GM19351 (cell line): Measurements from ENCODE around the gene ARID4B.
A peak's percentile ranks its signal among the peaks of the same experiment; 100 is the strongest.
"Not testable (repeated sequence)": the region's sequence is repeated elsewhere in the genome, so short reads cannot be mapped to it uniquely, and the experiment has no call there.

ENCODE experiments used
- ATAC-seq: cut with Tn5 transposase; IDR thresholded peaks from one replicate; pipeline ENCODE4 v1.9.1; 2021; ENCODE audit warnings: mild to moderate bottlenecking, moderate library complexity; ENCODE audit not compliant: unreplicated experiment

The ARID4B gene

DNA sequence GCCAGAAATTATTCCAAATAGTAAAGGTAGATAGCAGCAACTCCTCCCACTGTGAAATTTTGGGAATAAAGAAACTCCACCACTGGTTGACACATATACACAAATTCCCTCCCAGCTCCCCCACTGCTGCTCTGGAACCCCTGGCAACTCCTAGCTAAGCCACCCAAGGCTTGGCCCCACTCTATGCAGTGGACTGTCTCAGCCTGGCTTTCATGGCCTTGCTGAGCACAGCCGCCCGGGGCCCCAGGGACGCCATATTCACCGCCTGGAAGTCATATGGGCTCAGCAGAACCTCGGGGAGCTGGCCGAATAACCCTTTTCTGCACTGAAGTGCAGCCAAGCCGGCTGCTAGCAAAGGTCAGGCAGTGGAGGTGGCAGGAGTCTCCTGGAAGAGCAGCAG lies 151.5 kb downstream of the ARID4B start:
- ATAC-seq, result no peak

DNA sequence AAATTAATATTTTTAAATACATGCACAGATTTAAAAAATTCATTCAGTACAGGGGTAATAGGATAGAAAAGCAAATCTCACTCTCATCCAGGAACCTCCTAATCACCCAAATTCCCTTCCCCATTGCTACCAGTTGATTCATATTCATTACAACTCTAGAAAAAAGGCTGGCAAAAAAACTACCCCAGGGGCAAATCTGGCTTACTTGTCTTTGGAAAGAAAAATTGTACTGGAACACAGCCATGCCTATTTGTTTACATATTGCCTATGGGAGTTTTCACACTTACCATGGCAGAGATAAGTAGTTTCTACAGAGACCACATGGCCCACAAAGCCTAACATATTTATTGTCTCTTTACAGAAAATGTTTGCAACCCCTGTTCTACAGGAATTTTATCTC lies 158.0 kb downstream of the ARID4B start:
- no peak for ATAC-seq

DNA sequence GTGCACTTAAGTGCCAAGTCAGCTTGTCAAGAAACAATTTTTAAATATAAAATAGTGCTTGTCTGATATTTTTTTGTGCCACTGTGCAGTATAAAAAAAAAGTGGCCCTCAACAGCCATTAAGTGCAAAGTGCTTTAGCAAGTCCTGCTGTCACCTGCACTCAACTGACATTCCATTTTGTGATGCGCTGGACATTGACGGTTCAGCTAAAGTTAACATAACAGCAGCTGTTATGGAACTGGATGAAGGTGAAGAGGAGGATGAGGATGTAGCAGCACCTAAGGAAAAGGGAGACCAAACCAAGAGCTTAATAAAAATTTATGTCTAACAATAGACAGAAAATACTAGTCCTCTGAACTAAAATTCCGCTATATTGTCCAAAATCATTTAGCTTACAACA lies 159.6 kb downstream of the ARID4B start:
- ATAC-seq, result no peak

DNA sequence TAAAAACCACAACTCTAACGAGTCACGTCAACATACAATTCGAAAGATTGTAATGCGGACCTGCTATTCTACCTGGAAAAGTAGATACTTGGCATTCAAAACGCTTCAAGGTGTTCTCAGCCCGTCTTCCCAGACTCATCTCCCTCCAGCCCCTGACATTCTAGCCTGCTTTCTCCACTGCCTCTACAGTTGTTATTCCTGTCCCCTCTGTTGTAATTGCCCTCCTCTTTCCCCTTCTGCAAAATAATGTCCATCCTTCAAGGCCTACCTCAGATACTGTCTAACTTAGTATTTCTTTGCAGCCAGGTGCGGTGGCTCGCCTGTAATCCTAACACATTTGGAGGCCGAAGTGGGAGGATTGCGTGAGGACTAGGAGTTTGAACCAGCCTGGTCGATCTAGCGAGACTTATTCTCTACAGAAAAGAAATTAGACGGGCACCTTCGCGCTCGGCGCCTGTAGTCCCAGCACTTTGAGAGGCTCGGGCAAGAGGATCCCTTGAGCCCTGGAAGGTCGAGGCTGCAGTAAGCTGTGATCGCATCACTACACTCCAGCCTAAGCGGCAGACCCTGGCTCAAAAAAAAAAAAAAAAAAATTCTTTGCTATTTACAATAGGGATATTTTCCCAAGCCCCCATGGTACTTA lies 166.2 kb downstream of the ARID4B start:
- ATAC-seq, result no peak

DNA sequence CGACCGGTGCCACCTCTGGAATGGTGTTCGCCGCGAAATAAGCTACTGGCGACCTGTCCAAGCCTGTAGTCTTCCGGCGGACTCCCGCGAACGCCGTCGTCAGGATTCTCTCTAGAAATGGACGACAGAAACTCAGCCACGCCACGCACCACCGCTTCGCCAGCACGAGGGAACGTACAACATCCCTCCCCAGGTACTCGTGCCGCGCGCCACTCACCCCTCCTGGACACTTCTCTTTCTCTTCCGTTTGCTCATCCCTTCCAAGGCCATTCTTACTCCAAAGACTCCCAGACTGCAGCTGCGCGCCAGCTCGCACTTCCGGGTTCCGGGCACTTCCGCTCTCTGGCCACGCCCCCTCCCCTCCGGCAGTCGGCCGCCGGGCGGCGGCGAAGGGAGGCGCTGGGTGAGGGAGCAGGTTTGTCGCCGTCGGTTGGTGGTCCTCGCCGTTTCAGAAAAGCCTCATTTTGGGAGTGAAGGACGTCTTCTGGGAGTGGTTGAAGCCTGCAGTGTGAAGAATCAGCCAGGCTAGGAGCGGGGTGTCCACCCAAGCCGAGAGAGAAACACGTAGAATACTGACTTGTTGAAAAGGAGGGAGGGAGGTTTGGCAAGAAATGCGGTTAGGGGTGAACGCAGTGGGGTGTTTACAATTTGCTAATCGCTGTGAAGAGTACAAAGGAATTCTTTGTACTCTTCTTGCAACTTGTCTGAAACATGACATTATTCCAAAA lies 166.9 kb downstream of the ARID4B start, which contains the start of gene RBM34:
TSS of gene RBM34 (minus strand) at position 294 of the 728 bp plus-strand sequence. CDS start at position 270, 24 bp downstream.
- ATAC-seq, result peak; percentile 90

DNA sequence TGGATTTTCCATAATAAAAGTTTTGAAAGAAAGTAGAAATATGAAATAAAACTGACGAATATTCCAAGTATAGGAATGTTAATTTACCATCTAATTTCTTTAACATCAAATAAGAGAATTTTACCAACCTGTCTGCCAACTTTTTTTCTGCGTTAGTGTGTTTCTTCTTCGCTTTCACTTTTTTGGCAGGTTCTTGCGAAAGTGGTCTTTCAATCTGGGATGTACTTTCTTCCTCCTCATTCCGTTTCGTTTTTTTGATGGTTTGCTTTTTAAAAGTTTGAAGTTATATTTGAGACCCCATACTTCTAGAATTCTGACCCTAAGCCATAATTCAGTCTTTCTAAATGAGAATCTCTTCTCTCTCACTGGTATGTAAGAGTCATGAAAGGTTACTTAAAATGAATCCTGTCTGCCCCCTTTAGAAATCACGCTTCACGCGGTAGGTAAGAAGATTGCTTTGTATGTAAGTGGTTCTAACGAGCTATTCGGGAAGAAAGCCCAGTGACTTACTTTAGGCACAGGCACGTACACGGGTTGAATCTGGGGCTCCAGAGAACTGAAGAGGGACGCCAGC lies 167.5 kb downstream of the ARID4B start:
- ATAC-seq, result peak; percentile 54

DNA sequence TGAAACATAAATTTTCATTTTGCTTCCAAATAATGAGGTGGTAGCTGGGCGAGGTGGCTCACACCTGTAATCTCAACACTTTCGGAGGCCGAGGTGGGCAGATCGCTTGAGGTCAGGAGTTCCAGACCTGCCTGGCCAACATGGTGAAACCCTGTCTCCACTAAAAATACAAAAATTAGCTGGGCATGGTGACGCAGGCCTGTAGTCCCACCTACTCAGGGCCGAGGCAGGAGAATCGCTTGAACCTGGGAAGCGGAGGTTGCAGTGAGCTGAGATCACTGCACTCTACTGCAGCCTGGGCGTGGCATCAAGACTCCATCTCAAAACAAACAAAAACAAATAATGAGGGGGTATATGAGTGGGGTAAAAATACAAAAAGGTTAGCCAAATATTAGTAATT lies 168.0 kb downstream of the ARID4B start:
- not testable (repeated sequence) for ATAC-seq

DNA sequence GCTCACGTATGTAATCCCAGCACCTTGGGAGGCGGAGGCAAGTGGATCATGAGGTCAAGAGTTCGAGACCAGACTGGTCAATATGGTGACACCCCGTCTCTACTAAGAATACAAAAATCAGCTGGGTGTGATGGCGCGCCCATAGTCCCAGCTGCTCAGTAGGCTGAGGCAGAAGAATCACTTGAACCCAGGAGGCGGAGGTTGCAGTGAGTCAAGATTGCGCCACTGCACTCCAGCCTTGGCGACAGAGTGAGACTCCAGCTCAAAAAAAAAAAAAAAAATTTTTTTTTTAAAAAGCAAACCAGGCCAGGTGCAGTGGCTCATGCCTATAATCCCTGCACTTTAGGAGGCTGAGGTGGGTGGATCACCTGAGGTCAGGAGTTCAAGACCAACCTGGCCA lies 168.7 kb downstream of the ARID4B start:
- not testable (repeated sequence) for ATAC-seq

DNA sequence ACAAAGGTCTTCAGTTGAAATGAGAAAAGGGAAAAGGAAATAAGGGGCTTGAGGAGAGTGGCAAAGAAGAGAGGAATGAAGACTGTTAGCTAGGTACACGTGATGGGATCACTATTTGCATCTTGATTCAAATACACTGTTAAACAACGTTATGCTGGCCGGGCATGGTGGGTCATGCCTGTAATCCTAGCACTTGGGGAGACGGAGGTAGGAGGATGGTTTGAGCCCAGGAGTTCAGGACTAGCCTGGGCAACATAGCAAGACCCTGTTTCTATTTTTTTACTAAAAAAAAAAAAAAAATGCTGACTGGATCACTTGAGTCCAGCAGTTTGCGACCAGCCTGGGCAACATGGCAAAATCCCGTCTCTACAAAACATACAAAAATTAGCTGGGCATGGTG lies 169.3 kb downstream of the ARID4B start:
- ATAC-seq, result no peak

DNA sequence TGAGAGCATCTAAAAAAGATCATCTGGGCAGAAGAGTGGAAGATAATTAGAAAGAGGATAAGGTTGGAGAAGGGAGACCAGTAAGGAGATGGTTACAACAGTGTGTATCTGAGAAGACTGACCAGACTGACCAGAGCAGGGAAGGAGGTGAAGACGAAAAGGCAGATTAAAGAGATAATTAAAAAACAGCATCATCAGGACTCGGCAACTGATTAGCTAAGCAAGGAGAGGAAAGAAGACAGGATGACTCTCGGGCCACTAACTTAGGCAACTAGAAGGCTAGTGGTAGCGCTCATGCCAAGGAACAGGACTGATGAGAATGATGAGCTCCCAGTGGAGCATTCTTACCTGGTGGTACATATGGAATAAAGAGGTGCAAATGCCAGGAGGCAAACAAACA lies 170.8 kb downstream of the ARID4B start:
- ATAC-seq, result no peak

DNA sequence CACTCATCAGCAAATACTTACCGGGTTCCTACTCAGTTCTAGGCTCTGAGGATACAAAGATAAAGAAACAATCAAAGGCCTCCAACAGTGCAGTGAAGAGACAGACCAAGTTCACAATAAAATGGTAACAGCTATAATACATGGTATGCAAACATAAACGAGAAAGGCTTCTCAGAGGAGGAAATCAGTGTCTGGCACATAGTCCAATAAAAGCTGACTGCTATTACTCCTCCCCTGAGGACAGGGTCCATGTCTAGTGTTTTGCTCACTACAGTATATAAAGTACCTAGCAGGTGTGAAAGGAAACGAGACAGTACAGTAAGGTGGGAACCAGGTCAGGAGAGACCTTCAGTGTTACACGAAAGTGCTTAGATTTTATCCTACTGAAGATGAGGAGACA lies 171.2 kb downstream of the ARID4B start:
- no peak for ATAC-seq

DNA sequence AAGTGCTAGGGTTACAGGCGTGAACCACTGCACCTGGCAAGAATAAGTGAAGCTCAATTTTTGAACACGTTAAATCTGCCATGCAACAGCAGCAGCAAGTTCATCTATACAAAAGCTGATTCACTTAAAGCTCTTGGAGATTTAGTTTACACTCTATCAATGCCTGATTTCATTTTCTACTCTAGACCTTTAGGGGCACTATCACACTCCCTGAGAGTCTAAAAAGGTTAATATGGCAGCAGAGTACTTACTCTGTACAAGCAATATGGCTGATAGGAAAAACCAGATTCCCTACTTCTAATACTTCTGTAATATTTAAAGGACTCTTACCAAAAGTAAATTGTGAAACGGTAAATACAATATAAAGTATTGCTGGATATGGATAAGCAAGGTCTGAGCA lies 171.7 kb downstream of the ARID4B start:
- ATAC-seq, result no peak

DNA sequence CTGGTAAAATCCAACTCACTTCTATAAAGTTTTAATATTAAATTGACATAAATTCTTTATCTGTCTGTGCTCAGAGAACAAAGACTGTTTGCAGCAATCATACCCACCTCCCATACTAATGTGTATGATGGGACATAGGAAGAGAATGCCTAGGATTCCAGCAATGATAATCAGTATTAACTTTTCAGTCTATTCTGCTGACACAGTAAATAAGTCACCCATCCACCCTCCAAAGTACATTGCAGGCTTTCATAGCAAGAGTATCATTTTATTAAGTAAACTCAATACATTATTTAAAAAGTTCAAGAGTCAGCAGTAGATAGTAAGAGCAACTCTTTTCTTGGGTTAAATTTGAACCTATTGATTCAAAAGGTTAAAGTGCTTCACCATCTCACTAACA lies 175.7 kb downstream of the ARID4B start:
- ATAC-seq, result no peak

DNA sequence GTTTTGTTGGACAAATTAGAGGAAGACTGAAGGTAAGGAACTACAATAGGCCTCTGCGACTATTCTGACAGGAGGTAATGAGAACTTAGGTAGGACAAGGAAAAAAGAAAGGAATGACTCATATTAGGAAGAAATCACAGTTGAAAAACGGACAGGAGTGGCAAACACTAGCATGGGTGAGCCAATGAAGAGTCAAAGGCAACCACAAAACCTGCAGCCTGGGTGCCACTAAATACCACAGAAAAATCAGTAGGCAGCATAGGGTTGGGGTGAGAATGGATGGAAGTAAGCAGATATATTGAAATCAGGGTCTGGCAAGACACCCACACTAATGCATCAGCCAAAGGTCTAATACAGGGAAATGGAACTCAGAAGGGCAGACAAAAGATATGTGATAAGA lies 176.9 kb downstream of the ARID4B start:
- no peak for ATAC-seq

DNA sequence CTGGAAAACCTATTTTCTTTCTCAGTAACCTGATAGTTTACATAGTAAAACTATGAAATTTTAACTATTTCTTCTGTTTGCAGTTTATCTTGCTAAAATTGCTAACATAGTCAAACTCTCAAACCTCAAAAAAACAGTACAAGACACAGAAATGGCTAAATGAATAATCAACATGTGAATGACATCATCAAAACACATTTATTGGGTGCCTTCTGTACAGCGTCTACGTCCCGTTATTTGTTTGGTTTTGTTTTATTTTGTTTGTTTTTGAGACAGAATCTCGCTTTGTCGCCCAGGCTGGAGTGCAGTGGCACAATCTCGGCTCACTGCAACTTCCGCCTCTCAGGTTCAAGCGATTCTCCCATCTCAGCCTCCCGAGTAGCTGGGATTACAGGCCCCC lies 178.2 kb downstream of the ARID4B start:
- no peak for ATAC-seq

DNA sequence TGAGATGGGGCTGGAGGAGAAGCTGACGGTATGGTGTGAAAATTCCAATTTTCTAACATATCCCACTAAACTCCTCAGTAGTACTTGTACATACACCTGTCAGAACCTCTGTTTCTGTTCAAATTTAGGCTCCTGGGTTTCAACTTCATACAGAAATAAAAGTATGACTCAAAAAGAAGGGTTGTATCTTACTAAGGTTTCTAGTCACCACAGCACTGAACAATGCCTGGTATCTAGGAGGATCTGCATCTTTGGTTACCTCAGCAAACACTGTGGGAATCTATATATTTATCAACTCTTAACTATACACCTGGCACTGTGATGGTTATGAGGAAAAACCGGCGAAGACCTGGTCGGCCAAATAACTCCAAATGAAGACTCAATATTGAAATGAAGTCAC lies 180.7 kb downstream of the ARID4B start:
- no peak for ATAC-seq

DNA sequence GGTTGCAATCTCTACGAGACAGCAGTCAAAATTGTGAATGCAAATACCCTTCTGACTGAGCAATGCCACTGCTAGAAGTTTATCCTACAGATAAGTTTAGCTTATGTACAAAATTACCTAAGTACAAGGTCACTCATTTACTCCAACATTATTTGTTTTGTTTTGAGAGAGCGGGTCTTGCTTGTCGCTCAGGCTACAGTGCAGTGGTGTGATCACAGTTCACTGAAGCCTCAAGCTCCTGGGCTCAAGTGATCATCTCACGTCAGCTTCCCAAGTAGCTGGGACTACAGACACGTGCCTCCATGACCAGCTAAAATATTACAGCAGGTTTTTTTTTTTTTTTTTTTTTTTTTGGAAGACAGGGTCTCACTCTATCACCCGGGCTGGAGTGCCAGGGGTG lies 182.3 kb downstream of the ARID4B start:
- ATAC-seq, result no peak

DNA sequence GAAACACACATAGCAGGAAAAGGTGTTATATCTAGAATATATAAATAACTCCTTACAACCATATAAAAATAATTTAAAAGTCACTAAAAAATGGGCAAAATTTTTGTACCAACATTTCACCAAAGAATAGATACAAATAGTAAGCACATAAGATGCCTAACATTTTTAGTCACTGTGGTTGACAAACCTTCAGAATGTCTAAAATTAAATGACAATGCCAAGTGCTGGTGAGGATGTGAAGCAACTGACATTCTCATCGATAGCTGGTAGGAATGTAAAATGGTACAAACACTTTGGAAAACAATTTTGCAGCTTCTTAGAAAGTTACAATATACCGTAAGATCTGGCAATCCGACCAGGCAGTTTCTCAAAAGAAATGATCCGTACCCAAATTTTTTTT lies 185.0 kb downstream of the ARID4B start:
- no peak for ATAC-seq

DNA sequence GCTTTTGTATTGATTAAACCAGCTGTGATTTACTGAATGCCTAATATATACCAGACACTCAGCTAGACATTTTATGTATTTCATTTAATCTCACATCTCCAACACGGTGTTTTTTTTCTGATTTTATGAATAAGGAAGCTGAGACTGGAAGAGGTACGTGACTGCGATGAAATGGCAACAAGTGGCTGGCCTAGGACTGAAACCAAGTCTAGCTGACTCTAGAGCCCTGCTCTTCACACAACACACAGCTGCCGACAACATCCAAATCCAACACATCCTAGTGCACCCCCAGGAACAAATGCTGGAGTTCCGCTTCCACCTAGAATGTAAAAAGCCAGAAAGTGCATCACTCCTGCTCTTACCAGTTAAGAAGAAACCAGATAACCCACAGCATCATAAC lies 188.7 kb downstream of the ARID4B start:
- ATAC-seq, result no peak

DNA sequence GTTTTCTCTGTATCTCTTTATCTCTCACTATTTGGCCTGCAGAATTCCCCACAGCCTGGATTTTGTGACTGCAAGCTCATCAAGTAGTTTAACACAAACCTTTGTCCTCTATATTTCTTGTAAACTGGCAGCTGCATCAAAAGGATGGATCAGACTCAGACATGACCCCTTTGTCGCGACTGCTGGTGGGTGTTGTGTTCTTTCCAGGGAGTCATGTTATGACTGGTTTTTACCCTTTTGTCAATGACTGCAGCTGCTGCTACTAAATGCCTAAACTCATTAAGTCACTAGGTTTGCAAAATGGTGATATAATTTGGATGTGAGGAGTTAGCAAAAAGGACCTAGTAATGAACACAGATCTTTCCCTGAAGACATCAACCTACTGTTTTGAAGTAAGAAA lies 189.2 kb downstream of the ARID4B start:
- ATAC-seq, result no peak

DNA sequence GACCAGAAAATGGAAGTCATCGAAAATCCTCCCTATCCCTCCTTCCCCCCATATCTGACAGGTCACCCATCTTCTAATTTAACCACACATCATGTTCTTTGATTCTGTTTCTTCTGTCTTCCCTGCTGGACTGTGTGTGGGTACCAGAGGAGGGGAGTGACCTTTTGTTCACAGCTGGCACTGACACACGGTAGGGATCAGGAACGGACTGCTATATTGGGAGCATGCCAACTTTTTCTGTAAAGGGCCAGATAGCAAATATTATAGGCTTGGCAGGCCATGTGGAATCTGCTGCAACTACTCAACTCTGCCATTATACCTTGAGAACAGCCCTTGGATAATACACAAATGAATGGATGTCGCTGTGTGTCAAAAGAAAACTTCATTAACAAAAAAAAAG lies 191.9 kb downstream of the ARID4B start:
- ATAC-seq, result no peak

DNA sequence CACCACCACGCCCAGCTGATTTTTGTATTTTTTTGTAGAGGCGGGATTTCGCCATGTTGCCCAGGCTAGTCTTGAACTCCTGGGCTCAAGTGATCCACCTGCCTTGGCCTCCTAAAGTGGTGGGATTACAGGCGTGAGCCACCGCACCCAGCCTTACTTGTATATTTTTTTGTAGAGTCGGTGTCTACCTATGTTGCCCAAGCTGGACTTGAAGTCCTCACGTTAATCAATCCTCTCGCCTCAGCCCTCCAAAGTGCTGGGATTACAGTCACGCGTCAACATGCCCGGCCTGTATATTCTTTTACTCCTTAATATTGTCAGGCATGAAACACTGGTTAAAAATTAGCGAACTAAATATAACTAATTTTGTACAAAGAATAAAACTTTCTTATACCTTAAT lies 193.8 kb downstream of the ARID4B start:
- ATAC-seq, result no peak
